HL-60/S4 treated with phorbol 12-myristate 13-acetate at 8.2 ng/mL for 4 days and 3 days (cell line): ENCODE data around the gene DNASE2B.

Experiments
- in situ Hi-C: fragments of 300-500 bp; cut with MboI; formaldehyde crosslinking; loops from 2 replicates; pipeline ENCODE4 v1.15.0; 2022; ENCODE audit warnings: low sequenced_read_pairs

DNASE2B gene

GRCh38 chr1:84410328-84411095, 12.2 kb downstream of the DNASE2B start:
- in situ Hi-C loops = no loop called here

GRCh38 chr1:84412316-84412942, 14.1 kb downstream of the DNASE2B start:
- in situ Hi-C loops = no loop called here

- in situ Hi-C loops = no loop called here
Measured at GRCh38 chr1:84415396-84415795, 17.1 kb downstream of the DNASE2B start.

- in situ Hi-C loops = no loop called here
Measured at GRCh38 chr1:84422909-84423308, 24.6 kb downstream of the DNASE2B start.

- in situ Hi-C loops = loop anchor here (25.0 kb wide), 2 partner anchors 188 to 262 kb away; no protein-coding TSS in a partner anchor
Measured at GRCh38 chr1:84424513-84425149, 26.3 kb downstream of the DNASE2B start.

GRCh38 chr1:84425150-84425896, 27.0 kb downstream of the DNASE2B start:
- in situ Hi-C loops = loop anchor here (25.0 kb wide), 2 partner anchors 187 to 263 kb away; no protein-coding TSS in a partner anchor

- in situ Hi-C loops = loop anchor here (25.0 kb wide), 2 partner anchors 186 to 264 kb away; no protein-coding TSS in a partner anchor
Measured at GRCh38 chr1:84426376-84426775, 28.1 kb downstream of the DNASE2B start.

GRCh38 chr1:84427250-84428188, 29.2 kb downstream of the DNASE2B start:
- in situ Hi-C loops = loop anchor here (25.0 kb wide), 2 partner anchors 185 to 265 kb away; no protein-coding TSS in a partner anchor

- in situ Hi-C loops = loop anchor here (25.0 kb wide), 2 partner anchors 184 to 266 kb away; no protein-coding TSS in a partner anchor
Measured at GRCh38 chr1:84428235-84428634, 30.0 kb downstream of the DNASE2B start.

- in situ Hi-C loops = loop anchor here (25.0 kb wide), 2 partner anchors 183 to 267 kb away; no protein-coding TSS in a partner anchor
Measured at GRCh38 chr1:84429231-84429630, 30.9 kb downstream of the DNASE2B start.

- in situ Hi-C loops = loop anchor here (25.0 kb wide), 2 partner anchors 182 to 268 kb away; no protein-coding TSS in a partner anchor
Measured at GRCh38 chr1:84430546-84430945, 32.3 kb downstream of the DNASE2B start.

- in situ Hi-C loops = loop anchor here (25.0 kb wide), 2 partner anchors 179 to 271 kb away; no protein-coding TSS in a partner anchor
Measured at GRCh38 chr1:84433258-84434080, 35.2 kb downstream of the DNASE2B start.

GRCh38 chr1:84434081-84434769, 35.9 kb downstream of the DNASE2B start:
- in situ Hi-C loops = loop anchor here (25.0 kb wide), 2 partner anchors 178 to 272 kb away; no protein-coding TSS in a partner anchor

GRCh38 chr1:84434801-84435549, 36.7 kb downstream of the DNASE2B start:
- in situ Hi-C loops = loop anchor here (25.0 kb wide), 2 partner anchors 177 to 273 kb away; no protein-coding TSS in a partner anchor

GRCh38 chr1:84436876-84437655, 38.8 kb downstream of the DNASE2B start:
- in situ Hi-C loops = loop anchor here (25.0 kb wide), 2 partner anchors 175 to 275 kb away; no protein-coding TSS in a partner anchor

GRCh38 chr1:84442256-84442655, 44.0 kb downstream of the DNASE2B start:
- in situ Hi-C loops = loop anchor here (25.0 kb wide), 2 partner anchors 170 to 280 kb away; no protein-coding TSS in a partner anchor
